Glomerular endothelial cell (primary cell): Measurements from ENCODE around the gene PIWIL4. TPM values are rescaled to one million over a fixed set of nuclear protein-coding genes. Genes with fewer than 3 reads are reported as not detected.

Experiments
- DNase-seq: peaks from one replicate; pipeline ENCODE4 v3.0.0-alpha.2; 2011; ENCODE audit warnings: low read depth, low spot score; ENCODE audit errors: extremely low read depth
- total RNA-seq: library from RNA; depleted of rRNA; stranded (reverse); fragments of >200 nt; gene quantifications from 2 replicates; pipeline ENCODE4 v1.2.3, GENCODE V29; 2015

Gene PIWIL4
- total RNA-seq, 1 donor from 2014 or later: 1.1 TPM

GRCh38 chr11:94658888-94659287, 91.7 kb downstream of the PIWIL4 start:
- no peak for DNase-seq

- no peak for DNase-seq
Observed at GRCh38 chr11:94661444-94661843, 94.3 kb downstream of the PIWIL4 start.

GRCh38 chr11:94662065-94662779, 95.1 kb downstream of the PIWIL4 start:
- no peak for DNase-seq

- no peak for DNase-seq
Observed at GRCh38 chr11:94662846-94663390, 95.8 kb downstream of the PIWIL4 start.

GRCh38 chr11:94664346-94664745, 97.2 kb downstream of the PIWIL4 start:
- no peak for DNase-seq

GRCh38 chr11:94665116-94665659, 98.0 kb downstream of the PIWIL4 start:
- no peak for DNase-seq

GRCh38 chr11:94666792-94667721, 99.9 kb downstream of the PIWIL4 start:
- DNase-seq: no peak

- DNase-seq: no peak
Observed at GRCh38 chr11:94668212-94668793, 101.1 kb downstream of the PIWIL4 start.

- no peak for DNase-seq
Observed at GRCh38 chr11:94669023-94669422, 101.9 kb downstream of the PIWIL4 start.

Other genes starting within 250 kb of the PIWIL4 start
- gene GPR83, start 165.9 kb upstream of the PIWIL4 start, total RNA-seq: not detected in 2 replicates
- 9.5 and 10.8 TPM in 2 replicates for gene MRE11, start 73.5 kb upstream of the PIWIL4 start, total RNA-seq
- gene ANKRD49, start 73.4 kb upstream of the PIWIL4 start, total RNA-seq: 4.3 and 6.0 TPM in 2 replicates
- gene C11orf97, start 54.9 kb upstream of the PIWIL4 start, total RNA-seq: not detected in 2 replicates
- gene FUT4, start 23.4 kb upstream of the PIWIL4 start, total RNA-seq: 6.7 and 8.7 TPM in 2 replicates
- 57.1 and 59.3 TPM in 2 replicates for gene AMOTL1, start 201.0 kb downstream of the PIWIL4 start, total RNA-seq